CD4-positive, alpha-beta T cell treated with Interferon gamma for 1 hour (primary cell): Measurements from ENCODE around the gene NOC2L.
"Not testable (repeated sequence)": the region's sequence is repeated elsewhere in the genome, so short reads cannot be mapped to it uniquely, and the experiment has no call there.

ENCODE experiments used
- DNase-seq: peaks from one replicate; pipeline ENCODE4 v3.0.0-alpha.2; 2020

NOC2L gene

GRCh38 chr1:960363-961131 lies 1.5 kb upstream of the NOC2L start, which contains the start of gene KLHL17:
Gene KLHL17 (plus strand): TSS chr1:960584. CDS start chr1:960694, 110 bp downstream.
- peak; percentile 71 for DNase-seq

GRCh38 chr1:959731-960362 lies 791 bp upstream of the NOC2L start:
- no peak for DNase-seq

GRCh38 chr1:956636-957035 lies 2.4 kb downstream of the NOC2L start:
- no peak for DNase-seq

GRCh38 chr1:955474-955873 lies 3.6 kb downstream of the NOC2L start:
- no peak for DNase-seq

GRCh38 chr1:954927-955326 lies 4.1 kb downstream of the NOC2L start:
- no peak for DNase-seq

GRCh38 chr1:953524-954320 lies 5.3 kb downstream of the NOC2L start:
- DNase-seq = no peak

GRCh38 chr1:952603-953002 lies 6.5 kb downstream of the NOC2L start:
- DNase-seq = no peak

- DNase-seq = no peak
These were observed 6.9 kb downstream of the NOC2L start for GRCh38 chr1:952201-952600.

GRCh38 chr1:951364-951763 lies 7.7 kb downstream of the NOC2L start:
- DNase-seq = no peak

GRCh38 chr1:950881-951280 lies 8.2 kb downstream of the NOC2L start:
- no peak for DNase-seq

GRCh38 chr1:950268-950667 lies 8.8 kb downstream of the NOC2L start:
- DNase-seq = no peak

GRCh38 chr1:947958-948357 lies 11.1 kb downstream of the NOC2L start:
- no peak for DNase-seq

- not testable (repeated sequence) for DNase-seq
These were observed 12.2 kb downstream of the NOC2L start for GRCh38 chr1:946811-947210.

GRCh38 chr1:945688-946556 lies 13.1 kb downstream of the NOC2L start:
- no peak for DNase-seq

GRCh38 chr1:944341-945325 lies 14.4 kb downstream of the NOC2L start:
- no peak for DNase-seq

- no peak for DNase-seq
These were observed 15.3 kb downstream of the NOC2L start for GRCh38 chr1:943545-944340.

GRCh38 chr1:942864-943533 lies 16.1 kb downstream of the NOC2L start:
- no peak for DNase-seq

GRCh38 chr1:942411-942821 lies 16.6 kb downstream of the NOC2L start:
- no peak for DNase-seq

- DNase-seq = no peak
These were observed 17.3 kb downstream of the NOC2L start for GRCh38 chr1:941588-942383.
